Myocyte (in vitro differentiated cells): Measurements from ENCODE around the gene MDH1B. TPM values are rescaled to one million over a fixed set of nuclear protein-coding genes. Genes with fewer than 3 reads are reported as not detected.
"Not testable (repeated sequence)": the region's sequence is repeated elsewhere in the genome, so short reads cannot be mapped to it uniquely, and the experiment has no call there.

Source experiments
- DNase-seq: peaks from one replicate; pipeline ENCODE4 v3.0.0-alpha.2; 2012; ENCODE audit warnings: low read depth
- polyA plus RNA-seq: library from polyadenylated mRNA; unstranded; fragments of >200 nt; gene quantifications from one replicate; pipeline ENCODE4 v1.2.1, GENCODE V29; 2012; ENCODE audit warnings: missing spikeins
- total RNA-seq: library from RNA; depleted of rRNA; stranded (reverse); fragments of >200 nt; gene quantifications from 2 replicates; pipeline ENCODE4 v1.2.3, GENCODE V29; 2014

Gene MDH1B
- total RNA-seq: 0.32 and 1.1 TPM in 2 replicates
- 1.6 TPM for polyA plus RNA-seq

DNA sequence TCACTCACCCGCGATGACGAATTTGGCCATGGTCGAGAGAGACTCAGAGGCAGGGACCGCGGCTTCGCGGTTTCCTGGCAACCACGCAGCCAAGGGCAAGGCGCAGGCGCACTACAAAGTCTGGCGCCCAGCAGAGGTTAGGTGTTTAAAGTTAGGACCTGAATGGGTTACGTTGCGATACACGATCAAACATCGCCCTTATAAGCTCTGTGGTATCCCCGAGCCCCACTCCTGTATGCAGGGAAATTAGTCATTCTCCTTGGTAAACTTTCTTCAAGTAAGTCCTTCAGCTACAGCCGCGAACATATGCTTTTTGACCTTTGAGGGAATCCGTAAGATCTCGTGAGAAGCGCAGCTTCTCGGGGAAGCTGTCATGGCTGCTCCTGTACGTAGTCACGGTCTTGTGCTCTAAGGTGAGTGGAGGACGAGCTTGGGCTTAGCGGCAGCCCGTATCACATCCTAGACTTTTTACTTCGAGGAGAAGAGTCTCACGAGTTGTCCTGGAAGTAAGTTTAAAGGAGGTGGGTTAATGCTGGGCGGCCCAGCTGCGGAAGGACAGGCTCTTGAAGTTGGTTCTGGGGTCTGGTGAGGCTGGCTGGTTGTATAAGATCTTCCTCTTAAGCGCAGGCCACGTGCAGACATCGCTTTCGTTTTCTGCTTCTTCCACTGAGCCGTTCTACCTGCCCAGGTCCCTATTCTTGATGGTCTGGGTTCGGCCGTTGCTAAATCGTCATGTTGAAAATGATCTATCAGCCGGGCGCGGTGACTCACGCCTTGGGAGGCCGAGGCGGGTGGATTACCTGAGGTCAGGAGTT lies at the start of gene MDH1B, which contains the start of gene FASTKD2:
MDH1B (minus strand) TSS at position 87 of the 815 bp plus-strand sequence; CDS start at position 30, 57 bp downstream.
FASTKD2 (plus strand) TSS at position 365 of the 815 bp plus-strand sequence. CDS start 1,088 bp downstream, outside the sequence.
- peak; percentile 96 for DNase-seq

DNA sequence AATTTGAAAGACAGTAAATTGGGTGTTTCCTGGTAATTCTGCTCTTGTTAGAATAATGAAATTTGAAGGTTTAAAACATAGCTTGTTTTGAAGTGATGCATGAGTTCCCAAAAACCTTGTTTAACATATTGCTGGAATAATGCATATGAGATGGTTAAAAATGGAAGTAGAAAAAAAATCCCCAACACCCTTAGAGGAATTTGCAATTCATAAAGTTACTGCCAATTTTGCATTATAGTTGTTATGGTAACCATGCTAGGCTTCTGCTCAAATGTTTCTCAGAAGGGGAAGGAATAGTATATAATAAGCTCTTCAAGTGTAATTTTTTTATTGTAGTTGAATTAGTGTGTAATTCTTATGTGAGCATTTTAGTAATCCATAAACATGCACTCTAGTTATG lies 49.4 kb upstream of the MDH1B start:
- no peak for DNase-seq

DNA sequence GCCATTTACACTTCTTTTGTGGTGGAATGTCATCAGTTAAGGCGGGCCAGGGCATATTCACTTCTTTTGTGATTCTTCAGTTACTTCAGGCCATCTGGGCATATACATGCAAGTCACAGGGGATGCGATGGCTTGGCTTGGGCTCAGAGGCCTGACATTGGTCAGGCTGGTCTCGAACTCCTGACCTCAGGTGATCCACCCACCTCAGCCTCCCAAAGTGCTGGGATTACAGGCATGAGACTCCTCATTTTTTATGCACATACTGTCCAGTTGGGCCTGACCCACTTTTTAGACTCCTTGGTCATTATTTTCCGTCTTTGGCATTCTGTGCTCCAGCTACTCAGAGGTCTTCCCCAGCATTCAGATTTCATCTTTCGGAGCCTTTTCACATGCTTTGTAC lies 47.3 kb upstream of the MDH1B start:
- not testable (repeated sequence) for DNase-seq

DNA sequence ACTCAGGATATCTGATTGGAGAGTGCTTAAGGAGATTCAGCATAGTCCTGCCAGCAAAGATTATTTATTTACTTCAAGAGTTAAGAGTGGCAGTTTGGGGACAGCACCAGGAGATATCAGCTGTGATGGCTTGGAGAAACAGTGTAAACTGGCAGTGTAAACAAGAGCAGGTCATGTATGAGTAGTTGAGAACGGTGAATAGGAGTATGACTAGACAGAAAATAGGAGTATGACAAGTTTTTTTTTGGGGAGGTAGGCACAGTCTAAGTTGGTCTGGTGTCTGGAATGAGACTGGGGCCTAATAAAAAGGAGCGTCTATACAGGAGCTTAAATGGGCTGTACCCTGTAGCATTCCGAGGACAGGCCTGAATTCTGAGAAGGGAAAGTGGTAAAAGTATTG lies 42.5 kb upstream of the MDH1B start:
- not testable (repeated sequence) for DNase-seq

DNA sequence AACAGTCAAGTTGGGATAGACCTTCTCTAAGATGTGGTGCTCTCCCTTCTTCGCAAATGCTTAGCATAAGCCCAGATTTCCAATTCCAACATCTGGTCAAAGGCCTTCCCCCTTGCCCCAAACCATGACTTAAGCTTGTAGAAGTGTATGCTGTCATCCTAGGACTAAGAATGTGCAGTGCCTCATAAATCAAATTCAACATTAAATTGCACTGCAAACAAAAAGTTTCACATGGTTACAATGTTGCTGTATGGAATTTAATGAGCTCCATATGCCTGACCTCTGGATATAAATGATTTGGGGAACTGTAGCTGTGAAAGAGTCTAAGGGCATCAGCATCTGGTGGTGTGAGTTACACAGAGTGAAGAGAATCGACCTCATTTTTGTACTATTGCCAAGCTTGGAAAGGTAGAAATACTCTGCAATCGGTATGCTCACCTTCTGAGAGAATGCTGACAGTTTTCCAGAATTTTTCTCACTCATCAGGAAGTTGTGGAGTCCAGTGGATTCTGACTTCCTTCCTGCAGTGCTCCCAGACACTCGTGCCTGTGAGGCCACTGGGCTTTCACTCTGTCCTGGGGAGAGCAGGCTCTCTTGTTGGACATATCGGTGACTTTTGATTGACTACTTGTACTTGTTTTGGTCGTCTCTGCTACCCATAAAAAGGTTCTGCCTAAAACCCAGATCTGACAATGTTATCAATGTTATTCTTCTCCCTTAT lies 40.9 kb upstream of the MDH1B start:
- no peak for DNase-seq

DNA sequence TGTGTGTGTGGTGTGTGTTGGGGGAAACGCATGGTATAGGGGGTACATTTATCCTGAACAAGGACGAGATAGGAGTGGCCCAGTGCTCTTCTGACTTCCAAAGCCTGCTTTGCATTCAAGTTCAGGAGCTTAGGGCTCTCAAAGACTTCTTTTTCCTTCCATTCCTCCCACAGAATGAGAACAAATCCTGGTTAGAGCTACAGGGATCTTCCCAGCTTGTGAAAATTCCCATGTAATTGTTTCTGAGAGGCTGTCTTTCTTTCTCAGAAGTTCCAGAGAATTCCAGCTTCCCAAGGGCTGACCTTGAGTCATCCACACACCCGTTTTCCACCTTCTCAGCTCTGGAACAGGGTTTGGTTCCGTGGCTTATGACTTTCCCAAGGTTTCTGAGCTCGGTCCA lies 39.2 kb upstream of the MDH1B start:
- DNase-seq: no peak

DNA sequence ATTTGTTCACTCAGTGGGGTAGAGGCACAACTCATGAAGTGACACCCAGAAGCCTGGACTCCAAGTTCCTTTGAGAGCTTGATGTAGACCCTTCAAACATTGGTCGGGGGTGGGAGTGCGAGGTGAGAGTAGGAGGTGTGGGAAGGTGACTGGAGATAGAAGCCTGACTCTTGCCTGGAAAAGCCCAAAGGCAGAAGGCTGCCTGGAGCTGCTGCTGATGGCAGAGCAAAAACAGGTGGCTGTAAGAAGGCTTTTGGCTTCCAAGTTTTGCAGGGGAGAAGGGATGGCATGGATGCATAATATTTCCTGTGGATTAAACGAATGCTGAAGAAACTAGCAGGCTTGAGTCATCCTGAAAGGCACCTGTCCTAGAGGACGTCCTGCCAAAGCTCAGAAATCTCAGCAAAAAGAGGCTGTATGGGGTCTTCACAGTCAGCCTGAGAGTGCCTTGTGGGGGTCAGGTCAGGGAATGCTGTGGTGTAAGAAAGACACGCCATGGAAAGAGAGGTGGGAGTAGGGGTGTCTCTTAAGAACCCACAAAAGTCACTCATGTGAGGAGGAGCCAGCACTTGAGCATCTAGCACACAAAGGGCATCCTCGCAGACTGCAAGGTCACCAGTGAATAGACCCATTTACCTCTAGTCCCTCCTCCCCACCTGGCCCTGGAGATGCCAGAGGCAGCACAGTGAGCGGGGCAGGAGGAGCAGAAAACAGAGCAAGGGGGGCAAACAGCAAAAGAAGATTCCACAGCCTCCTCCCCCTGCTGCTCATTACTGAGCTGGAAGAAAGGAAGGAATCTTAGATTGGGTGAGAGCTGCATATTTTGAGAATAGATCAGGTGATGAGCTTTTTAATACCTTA lies 37.8 kb upstream of the MDH1B start:
- no peak for DNase-seq

DNA sequence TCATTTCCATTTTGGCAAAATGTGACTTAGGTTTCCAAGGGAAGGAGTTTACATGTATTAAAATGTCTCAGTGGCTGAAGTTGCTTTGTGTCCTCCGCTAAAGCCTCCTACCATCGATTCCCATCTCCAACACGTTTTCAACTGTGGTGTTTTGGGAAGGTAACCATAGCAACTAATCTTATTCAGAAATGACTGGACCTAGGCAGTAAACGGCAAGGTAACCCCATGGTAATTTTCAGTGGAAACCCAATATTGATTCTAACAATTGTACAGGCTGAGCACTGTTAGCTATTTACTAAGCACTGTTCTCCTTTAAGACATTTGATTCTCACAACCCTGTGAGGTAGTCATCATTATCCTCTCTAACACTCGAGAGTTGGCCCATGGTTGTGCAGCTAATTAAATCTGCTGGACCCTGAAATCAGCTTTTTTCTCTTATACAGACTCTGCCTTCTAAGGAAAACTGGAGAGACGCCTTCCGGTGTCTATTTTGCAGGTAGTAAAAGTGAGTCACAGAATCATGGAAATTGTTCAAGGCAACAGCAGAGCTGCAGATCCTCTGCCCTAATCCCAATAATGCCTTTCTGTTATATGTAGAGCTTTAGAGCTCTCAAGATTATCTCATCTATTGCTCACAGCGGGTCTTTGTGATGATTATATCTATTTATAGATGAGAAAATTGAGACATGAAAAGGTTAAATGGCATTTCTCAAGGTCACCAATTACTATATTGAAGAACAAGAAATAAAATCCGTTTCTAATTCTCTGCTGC lies 36.5 kb upstream of the MDH1B start:
- no peak for DNase-seq

DNA sequence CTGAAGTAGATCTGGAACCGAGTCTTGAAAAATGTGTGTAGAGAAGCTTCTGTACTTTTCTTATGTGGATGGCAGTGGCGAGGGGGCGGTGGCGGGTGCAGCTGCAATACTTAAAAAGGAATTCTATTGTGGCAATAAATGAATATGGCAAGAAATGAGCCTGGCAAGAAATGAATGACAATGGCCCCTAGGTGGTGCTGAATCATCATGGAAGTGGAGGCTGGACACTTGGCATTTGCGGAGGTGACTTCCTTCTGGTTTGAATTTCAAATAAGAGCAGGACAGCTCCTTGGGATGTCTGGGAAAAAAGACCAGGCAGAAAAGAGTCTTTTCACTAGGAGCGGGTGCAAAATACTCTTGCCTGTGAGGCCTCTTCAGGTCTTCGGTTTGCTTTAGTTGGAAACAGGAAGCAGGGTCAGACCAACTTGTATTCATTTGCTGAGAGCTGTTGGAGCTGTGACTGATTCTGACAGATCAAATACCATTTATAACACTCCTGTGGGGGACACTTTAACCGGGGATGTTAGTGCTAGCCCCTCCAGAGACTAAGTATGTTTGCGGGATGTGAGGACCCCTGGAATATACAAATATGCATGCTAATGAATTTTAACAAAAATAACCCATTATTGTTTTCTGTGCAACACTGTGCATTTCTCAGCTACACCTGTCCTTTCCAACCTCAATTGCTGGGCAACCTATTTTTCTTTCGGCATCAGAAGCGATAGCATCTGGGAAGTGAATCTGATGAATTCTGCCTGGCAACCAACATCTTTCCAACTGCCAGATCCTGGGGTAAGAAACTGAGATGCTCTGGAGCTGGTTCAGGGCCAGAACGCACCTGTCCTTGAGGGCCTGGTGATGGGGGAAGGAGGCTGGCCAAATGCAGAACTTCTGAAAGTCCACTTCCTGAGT lies 35.6 kb upstream of the MDH1B start:
- DNase-seq: peak; percentile 80

DNA sequence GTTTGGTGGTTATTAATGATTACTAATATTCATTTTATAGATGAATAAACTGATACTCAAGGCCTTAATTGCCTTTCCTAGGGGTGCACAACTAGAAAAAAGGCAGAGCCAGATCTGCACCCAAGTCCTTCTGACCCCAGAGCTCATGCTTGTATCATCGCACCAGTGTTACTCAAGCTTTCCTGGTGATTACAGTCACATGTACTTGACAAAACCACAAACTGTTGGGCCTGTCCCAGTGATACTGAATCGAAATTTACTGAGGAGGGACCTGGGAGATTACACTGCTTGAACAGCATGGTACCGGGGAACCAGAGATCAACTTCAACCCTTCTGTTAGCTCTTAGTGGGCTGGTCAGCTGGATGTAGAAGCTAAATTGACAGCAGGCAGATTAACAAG lies 34.0 kb upstream of the MDH1B start:
- no peak for DNase-seq

DNA sequence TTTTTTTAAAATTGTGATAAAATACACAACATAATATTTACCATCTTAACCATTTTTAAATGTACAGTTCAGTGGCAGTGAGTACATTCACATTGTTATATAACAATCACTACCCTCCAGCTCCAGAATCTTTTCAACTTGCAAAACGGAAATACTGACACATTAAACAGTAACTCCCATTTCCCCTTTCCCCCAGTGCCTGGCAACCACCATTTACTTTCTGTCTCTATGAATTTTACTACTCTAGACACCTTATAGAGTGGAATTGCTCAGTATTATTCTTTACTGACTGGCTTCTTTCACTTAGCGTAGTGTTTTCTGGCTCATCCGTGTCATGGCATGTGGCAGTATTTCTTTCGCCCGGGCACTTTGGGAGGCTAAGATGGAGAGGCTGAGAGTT lies 32.9 kb upstream of the MDH1B start:
- DNase-seq: no peak

DNA sequence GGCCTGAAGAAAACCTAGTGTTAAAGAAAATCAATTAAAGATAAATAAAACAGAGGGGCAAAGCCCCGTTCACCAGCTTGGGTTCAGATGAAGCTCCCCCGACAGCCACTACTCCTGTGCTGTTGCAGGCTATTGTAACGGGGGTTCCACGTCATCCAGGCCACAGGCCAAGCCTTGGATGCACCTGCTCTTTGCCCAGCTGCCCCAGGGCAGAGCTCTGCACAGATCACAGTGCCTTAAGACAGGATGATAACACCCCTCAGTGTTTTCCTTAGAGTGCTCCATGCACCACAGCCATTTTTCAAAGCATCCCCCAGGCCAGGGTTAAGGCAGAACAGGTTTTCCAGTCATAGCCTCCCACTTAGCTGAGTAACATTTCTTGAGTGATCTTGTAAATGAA lies 32.2 kb upstream of the MDH1B start:
- DNase-seq: peak; percentile 75

DNA sequence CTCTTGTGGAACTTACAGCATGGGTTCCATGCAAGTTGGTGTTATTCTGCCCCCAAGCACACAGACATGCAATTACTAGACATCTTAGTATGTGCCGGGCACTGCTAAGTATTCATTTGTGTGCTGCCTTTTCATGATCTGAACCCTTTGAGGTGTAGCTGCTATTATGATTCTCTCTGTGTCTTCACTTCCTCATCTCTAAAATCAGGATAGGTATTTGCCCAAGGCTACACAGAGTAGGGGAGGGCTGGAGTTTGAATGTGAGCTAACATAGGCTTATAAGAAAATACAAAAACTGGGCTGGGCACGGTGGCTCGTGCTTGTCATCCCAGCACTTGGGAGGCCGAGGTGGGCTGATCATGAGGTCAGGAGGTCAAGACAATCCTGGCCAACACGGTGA lies 27.5 kb upstream of the MDH1B start:
- DNase-seq: no peak

DNA sequence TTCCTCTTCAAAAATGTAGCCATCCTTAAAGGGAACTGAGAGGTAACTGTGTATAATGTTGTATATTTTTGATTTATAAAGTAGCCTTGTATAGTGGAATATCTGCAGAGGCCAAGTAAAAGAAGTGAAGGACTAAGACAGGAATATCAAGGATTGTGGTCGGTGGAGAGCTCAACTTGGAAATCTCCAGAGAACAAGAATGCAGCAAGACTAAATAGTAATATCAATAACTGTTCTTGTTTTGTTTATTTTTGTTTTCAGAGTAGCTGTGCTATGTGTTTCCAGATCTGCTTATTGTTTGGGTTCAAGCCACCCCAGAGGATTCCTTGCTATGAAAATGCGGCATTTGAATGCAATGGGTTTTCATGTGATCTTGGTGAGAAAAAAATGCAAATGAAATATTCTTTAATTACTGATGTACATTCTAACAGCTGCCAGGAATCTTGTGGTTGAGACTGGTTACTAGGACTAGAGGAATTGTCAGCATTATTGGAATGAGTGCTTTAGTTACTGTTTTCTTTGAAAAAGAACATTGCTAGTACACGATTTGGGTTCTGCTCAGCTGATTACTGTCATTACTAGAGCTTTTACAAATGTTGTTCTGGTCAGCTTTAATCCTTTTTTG lies 25.3 kb upstream of the MDH1B start:
- no peak for DNase-seq

DNA sequence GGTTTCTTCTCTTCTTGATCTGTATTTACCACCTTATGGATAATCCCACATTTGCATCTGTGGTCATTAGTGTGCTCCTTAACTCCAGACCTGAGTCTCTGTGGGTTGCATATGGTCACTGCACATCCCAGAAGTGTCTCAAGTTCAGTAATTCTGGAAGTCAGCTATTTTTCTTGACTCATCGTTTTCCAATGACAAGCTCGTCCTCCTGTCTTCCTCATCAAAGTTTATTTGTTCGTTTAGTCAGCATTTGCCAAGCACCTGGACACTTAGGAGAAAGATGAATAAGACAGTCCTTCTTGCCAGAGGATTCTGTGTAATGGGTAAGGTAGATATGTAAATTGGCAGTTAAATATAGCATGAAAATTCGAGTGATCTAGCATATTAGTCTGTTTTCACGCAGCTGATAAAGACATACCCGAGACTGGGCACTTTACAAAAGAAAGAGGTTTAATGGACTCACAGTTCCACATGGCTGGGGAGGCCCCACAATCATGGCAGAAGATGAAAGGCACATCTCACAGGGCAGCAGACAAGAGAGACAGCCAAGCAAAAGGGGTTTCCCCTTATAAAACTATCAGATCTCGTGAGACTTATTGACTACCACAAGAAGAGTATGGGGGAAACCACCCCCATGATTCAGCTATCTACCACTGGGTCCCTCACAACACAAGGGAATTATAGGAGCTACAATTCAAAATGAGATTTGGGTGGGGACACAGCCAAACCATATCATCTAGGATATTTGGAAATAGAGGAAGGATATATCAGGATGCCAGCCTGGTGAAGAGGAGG lies 19.6 kb upstream of the MDH1B start:
- DNase-seq: no peak

DNA sequence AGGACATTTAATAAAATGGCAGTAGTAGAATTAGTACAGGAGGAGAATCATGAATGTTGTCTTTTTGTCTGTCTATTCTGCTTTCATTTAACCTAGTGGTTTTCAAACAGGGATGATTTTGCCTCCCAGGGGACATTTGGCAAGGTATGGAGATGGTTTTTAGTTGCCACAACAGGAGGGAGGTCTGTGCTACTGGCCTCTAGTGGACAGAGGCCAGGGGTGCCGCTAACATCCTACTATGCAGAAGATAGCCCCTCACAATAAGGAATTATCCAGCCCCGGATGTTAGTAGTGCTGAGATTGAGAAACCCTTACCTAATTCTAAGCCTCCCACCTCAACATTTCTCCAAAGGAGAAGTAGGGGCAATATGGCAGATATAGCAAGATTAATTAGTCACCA lies 18.6 kb upstream of the MDH1B start:
- DNase-seq: peak; percentile 7

DNA sequence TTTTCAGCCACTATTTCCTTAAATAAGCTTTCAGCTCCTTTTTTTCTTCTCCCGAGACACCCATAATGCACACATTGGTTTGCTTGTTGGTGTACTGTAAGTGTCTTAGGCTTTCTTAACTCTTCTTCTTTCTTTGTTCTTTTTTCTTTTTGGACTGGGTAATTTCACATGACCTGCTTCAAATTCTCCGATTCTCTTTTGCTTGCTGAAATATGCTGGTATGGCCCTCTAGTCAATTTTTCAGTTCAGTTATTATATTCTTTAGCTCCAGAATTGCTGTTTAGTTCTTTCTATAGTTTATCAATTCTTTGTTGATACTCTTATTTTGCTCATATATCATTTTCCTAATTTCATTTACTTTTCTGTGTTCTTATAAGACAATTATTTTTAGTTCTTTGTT lies 15.5 kb upstream of the MDH1B start:
- DNase-seq: no peak

DNA sequence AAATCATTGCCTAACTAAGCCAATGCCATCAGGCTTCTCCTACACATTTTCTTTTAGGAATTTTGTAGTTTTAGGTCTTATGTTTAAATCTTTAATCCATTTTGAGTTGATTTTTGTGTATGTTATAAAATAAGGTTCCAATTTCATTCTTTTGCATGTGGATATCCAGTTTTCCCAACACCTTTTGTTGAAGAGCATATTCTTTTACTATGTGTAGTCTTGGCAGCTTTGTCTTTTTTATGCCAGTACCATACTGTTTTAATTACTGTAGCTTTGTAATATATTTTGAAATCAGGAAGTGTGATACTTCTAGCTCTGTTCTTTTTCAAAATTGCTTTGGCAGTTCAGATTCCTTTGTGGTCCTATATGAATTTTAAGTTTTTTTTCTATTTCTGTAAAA lies 11.3 kb upstream of the MDH1B start:
- no peak for DNase-seq
